ENCODE data around the gene MYCBPAP.

The MYCBPAP gene

DNA sequence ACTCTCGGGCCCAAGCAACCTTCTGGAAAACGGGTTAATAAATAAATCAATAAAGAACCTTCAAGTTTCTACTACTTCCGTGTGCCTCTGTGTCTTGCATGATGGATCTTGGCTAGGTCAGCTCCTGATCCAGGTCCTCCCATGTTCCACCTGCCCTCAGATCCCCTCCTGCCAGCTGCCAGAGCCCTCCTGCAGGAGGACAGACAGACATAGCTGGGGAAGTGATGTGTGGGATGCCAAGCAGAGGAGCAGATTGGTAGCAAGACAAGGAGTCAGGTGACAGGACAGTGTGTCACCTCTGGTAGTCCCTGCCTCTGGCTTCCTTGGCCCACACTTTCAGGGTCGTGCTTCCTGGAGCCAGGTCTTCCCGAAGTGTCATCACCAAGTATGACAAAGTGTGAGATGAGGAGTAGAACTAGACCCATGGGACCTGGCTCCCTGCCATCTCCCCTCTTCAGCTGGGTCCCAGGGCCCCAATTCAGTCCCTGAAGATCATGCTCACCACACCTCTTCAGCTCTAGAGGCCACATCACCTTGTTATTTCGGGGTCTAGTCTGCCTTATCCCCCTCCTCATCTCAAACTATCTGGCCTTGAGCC is 23.3 kb downstream of the MYCBPAP start:
- DNase-seq = no peak
- in situ Hi-C loops (cut with MboI; ENCODE audit: low pct_unique_long_range_greater_than_20kb, low sequenced_read_pairs) = no loop called here

DNA sequence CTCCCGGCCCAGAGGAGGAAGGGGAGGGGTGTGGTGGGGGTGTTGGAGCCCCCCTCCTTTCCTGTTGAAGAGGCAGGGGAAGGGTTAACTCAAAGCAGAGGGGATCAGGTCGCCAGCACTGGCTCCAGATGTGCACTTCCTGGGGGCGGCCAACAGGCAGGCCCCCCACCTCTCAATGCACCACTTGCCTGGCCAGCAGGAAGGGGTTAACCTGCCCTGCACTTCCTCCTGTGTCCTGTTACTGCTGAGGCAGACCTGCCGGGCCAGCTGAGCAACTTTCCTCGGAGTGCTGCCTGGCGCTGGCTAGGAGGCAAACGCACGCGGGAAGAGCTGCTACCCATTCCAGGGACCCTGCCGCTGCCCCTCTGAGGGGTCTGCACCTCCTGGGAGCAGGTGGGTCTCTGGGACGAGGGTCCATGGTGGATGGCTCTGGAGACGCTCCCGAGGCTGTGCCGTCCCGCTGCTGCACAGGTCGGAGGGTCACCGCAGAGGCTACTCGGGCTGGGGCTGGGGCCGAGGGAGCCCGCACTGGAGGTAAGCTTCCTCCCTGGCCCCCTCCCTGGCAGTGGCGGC is 24.3 kb downstream of the MYCBPAP start, which contains the start of gene EPN3:
TSS of gene EPN3 (plus strand) at position 284 of the 573 bp plus-strand sequence. CDS start 3,822 bp downstream, outside the sequence.
- in situ Hi-C loops (cut with MboI; ENCODE audit: low pct_unique_long_range_greater_than_20kb, low sequenced_read_pairs) = no loop called here
- no peak for DNase-seq

DNA sequence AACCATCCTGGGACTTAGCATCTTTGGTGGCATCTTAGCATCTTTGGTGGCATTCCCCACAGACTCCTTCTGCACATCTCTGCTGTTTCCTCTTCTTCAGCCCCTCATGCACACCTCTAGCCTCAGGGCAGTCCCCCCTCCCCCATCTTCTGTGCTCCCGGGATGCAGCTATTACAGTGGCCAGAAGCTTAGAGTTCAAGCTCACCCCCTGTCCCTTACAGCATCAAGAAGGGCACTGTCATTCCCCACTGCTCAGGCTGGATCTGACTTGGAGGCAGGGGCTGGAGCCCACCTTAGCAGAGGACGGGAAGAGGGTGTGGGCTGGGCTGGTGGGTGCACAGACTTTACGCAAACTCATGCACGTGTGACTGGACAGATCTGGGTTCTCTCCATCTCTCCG is 24.9 kb downstream of the MYCBPAP start:
- DNase-seq = no peak
- in situ Hi-C loops (cut with MboI; ENCODE audit: low pct_unique_long_range_greater_than_20kb, low sequenced_read_pairs) = no loop called here

DNA sequence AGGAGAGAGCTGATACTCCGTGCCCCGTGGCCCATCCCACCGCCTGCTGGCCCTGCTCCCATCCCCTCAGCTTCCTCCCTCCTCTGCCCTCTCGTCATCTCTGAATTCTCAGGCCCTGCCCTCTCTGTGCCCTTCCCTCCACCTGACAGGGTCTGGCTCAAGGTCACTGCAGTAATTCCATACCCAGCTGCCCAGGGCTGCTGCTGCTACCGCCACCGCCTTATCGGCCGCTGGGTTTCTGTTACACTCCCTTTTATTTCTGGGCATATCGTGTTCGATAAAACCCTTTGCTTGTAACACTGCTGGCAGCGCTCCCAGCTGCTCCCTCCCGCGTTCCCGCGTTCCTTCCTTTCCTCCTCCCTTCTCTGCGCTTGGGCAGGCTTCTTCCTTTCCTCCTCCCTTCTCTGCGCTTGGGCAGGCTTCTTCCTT is 25.5 kb downstream of the MYCBPAP start:
- DNase-seq = no peak
- in situ Hi-C loops (cut with MboI; ENCODE audit: low pct_unique_long_range_greater_than_20kb, low sequenced_read_pairs) = no loop called here

DNA sequence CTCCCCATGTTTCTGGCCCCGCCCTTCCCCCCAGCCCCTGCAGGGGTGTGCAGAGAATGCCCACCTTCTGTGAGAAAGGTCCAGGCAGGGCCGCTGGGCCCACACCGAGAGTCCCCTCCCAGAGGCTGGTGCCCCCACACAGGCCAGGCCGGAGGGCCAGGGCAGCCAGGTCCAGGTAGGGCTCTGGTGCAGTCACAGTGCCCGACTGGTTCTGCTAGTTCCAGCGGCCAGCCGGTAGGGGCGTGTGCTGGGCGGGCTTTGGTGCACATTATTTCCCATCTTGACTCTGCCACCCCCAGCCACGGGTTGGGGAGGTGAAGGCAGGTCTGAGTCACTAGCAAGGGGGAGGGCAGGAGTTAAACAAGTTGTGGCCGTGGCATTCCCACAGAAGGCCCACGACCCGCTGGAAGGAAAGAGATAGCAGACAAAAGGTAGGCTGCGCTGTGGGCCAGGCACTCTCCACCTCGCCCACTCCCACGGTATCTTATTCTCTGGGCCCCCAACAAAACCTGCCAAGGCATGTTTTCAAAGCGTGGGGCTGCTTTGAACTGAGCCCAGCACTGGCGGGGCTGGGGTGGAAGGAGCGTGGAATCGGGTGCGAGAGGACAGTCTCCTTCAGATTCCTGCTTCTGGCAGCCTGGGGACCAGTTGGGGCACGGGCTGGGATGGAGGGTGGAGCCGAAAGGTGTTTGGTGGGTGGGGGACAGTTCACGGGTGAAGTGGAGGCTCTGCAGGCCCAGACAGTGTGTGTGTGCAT is 26.2 kb downstream of the MYCBPAP start:
- DNase-seq = no peak

DNA sequence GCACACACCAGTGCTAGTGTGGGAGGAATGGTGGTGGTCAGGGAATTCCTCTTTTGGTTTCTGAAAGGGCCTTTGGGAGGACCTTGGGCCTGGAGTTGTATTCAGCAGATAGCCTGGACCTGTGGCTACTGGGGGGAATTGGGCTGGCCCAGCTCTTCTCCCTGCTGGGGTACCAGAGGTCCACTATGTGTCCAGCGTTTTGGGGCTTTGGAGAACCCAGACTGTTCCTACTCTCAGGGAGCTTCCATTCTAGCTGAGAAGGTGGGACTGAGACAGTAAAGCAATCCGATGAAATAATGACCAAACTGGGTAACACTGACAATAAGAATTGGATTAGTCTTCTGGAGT is 26.7 kb downstream of the MYCBPAP start:
- in situ Hi-C loops (cut with MboI; ENCODE audit: low pct_unique_long_range_greater_than_20kb, low sequenced_read_pairs) = no loop called here
- no peak for DNase-seq

More for the DNA sequence above, 26.2 kb downstream of the MYCBPAP start:
- in situ Hi-C loops (cut with MboI; ENCODE audit: low pct_unique_long_range_greater_than_20kb, low sequenced_read_pairs) = no loop called here

DNA sequence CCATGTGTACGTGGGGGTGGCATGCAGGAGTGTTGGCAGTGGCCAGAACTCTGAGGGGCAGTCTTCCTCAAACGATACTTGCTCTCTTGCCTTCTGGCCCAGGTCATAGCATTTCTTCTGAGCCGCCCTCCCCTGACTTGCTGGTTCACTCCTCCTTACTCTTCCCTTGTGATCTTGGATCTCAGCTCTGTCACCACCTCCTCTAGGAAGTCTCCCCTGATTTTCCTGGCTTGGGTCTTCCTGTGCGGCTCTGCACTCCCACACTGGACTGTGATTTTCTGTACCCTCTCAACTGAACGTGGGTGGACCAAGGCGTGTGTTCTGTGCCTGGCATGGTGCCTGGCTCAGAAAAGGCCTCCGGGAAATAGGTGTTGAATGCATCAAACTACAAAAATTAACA is 27.2 kb downstream of the MYCBPAP start:
- DNase-seq = no peak
- in situ Hi-C loops (cut with MboI; ENCODE audit: low pct_unique_long_range_greater_than_20kb, low sequenced_read_pairs) = no loop called here

DNA sequence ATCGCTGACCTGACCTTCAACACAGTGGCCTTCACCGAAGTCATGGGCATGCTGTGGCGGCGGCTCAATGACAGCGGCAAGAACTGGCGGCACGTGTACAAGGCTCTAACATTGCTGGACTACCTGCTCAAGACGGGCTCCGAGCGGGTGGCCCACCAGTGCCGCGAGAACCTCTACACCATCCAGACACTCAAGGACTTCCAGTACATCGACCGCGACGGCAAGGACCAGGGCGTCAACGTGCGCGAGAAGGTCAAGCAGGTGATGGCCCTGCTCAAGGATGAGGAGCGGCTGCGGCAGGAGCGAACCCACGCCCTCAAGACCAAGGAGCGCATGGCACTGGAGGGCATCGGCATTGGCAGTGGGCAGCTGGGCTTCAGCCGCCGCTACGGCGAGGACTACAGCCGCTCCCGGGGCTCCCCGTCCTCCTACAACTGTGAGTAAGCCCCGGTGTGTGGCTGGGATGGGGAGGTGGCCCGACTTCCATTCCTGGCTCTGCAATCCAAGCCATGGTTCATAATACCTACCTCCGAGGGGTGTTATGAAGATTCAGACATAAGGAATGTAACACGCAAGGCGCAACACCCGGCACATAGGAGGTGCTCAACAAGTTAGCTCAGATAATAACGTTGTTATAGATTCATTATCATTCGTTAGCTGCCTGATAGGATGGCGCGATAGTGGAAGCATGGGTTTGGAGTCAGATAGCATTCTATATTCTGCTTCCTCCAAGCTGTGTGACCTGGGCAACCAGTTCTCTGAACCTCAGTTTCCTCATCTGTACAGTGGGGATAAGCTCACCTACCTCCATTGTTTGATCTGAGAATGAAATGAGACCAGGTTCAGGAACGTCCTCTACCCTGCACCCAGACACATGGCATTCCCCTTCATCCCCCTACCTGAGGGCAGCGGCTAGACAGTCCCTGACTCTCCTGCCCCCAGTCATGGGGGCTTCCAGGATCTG is 28.7 kb downstream of the MYCBPAP start:
- no peak for DNase-seq
- in situ Hi-C loops (cut with MboI; ENCODE audit: low pct_unique_long_range_greater_than_20kb, low sequenced_read_pairs) = no loop called here

DNA sequence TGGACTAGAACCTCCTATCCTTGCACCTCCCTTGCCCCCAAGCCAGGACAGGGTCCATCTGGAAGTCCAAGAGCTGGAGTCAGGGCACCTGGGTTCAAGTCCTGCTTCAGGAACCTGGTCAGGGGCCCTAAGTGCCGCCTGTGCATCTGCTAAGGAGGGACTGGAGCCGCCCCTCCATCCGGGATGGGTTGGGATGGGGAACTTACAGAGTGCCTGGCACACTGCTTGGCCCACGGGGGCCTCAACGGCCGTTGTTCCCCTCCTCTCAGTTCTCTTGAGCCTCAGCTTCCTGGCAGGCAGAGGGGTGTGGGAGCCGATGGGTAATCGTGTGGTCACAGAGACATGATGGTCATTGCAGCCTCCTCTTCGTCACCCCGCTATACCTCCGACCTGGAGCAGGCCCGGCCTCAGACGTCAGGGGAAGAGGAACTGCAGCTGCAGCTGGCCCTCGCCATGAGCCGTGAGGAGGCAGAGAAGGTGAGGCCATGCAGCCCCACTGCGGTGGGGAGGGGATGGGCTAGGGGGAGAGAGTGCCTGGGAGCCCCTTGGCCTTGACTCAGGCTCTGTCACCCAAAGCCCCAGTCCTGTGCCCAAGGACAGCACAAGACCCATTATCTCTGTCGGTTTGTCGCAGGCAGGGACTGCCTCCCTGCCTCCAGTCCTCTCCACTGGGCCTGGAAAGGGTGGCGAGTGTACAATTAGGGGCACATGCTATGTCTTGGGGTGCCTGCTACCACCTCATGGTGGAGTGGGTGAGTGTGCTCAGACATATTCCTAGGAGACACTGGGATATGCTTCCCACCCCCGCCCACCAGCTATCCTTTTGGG is 29.7 kb downstream of the MYCBPAP start:
- no peak for DNase-seq
- in situ Hi-C loops (cut with MboI; ENCODE audit: low pct_unique_long_range_greater_than_20kb, low sequenced_read_pairs) = no loop called here

DNA sequence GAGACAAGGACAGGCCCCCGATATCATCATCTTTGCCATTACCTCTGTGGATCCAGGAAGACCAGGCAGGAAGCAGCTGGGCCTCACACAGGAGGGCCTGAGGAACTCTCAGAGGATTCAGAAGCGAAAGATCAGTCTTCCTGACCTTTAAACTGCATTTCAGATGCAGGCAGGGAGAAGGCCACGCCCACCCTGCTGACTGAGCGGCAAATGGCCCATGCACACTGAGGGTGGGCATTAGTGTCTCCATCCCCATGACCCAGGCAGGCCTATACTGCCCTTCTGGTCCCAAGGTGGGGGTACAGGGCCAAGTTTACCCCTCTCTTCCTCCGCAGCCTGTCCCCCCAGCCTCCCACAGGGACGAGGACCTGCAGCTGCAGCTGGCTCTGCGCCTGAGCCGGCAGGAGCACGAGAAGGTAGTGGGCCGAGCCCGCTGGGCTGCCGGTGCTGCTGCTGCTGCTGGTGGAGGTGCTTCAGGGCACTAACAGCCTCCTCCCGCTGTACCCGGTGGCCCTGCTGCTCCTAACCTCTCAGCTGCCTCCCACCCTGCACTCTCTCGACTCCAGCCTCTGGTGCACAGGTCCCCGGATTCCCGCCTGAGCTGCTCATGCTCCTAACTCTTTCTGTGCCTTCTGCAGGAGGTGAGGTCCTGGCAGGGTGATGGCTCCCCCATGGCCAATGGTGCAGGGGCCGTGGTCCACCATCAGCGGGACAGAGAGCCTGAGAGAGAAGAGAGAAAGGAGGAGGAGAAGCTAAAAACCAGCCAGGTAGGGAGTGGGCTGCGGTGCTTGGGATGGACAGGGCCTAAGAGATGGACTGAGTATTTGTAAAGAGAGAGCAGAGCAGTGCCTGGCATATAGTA is 30.5 kb downstream of the MYCBPAP start:
- no peak for DNase-seq
- in situ Hi-C loops (cut with MboI; ENCODE audit: low pct_unique_long_range_greater_than_20kb, low sequenced_read_pairs) = no loop called here

DNA sequence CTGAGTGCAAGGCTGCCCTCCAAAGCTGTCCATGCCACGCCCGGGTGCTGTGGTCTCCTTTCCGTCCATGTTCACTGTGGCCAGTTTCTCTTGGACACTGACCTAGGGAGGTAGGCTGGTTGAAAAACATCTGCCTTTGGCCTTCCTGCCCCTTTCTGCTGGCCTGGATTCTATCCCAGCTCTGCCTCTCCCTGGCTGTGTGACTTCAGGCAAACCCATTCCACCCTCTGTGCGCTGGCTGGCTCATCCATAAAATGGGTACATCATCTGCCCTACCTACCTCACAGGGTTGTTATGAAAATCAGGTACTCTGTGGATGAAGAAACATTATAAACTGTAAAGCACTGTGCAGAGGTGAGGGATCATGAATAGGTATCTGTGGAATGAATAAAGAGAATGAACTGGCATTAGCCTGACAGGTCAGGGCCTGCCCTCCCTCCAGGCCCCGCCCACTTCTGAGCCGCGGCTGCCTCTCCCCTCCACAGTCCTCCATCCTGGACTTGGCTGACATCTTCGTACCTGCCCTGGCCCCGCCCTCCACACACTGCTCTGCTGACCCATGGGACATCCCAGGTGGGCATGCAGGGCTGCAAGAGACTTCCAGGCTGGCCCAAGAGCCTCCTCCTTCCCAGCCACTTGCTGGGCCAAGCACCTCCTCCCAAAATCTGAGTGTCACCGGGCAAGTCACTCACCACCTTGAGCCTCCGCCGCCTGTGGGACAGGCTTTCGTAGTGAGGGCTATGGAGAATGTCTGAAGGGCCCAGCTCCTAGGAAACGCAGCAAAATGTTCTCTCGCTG is 31.7 kb downstream of the MYCBPAP start:
- DNase-seq = no peak
- in situ Hi-C loops (cut with MboI; ENCODE audit: low pct_unique_long_range_greater_than_20kb, low sequenced_read_pairs) = no loop called here

DNA sequence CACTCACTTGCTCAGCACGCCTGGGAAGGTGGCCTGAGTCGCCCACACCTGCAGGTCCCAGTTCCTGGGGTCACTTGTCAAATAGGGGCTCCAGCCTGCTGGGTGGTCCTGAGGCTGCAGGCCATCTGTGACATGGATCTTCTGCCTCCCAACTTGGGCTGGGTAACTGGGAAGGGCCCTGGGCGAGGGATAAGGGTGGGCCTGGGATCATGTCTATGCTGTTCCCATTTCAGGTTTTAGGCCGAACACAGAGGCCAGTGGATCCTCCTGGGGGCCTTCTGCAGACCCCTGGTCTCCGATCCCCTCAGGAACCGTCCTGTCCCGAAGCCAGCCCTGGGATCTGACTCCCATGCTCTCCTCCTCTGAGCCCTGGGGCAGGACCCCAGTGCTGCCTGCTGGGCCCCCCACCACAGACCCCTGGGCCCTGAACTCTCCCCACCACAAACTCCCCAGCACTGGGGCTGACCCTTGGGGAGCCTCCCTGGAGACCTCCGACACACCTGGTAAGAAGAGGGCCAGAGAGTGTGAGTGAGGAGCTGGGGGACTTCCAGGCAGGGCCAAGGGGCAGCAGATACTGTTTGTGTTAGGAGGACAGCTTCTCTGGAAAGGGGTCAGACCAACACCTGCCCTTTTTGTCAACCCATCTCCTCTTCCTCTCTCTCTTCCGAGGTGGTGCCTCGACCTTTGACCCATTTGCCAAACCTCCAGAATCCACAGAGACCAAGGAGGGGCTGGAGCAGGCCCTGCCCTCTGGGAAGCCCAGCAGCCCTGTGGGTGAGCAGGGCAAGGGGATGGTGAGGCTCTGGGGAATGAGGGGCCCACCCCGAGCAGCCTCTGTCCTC is 32.5 kb downstream of the MYCBPAP start:
- no peak for DNase-seq
- in situ Hi-C loops (cut with MboI; ENCODE audit: low pct_unique_long_range_greater_than_20kb, low sequenced_read_pairs) = no loop called here

DNA sequence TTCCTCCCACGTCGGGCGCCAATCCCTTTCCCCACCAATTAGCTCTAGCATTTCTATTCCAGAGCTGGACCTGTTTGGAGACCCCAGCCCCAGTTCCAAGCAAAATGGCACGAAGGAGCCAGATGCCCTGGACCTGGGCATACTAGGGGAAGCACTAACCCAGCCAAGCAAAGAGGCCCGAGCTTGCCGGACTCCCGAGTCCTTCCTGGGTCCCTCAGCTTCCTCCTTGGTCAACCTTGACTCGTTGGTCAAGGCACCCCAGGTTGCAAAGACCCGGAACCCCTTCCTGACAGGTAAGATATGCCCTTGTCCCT is 33.1 kb downstream of the MYCBPAP start:
- in situ Hi-C loops (cut with MboI; ENCODE audit: low pct_unique_long_range_greater_than_20kb, low sequenced_read_pairs) = no loop called here

DNA sequence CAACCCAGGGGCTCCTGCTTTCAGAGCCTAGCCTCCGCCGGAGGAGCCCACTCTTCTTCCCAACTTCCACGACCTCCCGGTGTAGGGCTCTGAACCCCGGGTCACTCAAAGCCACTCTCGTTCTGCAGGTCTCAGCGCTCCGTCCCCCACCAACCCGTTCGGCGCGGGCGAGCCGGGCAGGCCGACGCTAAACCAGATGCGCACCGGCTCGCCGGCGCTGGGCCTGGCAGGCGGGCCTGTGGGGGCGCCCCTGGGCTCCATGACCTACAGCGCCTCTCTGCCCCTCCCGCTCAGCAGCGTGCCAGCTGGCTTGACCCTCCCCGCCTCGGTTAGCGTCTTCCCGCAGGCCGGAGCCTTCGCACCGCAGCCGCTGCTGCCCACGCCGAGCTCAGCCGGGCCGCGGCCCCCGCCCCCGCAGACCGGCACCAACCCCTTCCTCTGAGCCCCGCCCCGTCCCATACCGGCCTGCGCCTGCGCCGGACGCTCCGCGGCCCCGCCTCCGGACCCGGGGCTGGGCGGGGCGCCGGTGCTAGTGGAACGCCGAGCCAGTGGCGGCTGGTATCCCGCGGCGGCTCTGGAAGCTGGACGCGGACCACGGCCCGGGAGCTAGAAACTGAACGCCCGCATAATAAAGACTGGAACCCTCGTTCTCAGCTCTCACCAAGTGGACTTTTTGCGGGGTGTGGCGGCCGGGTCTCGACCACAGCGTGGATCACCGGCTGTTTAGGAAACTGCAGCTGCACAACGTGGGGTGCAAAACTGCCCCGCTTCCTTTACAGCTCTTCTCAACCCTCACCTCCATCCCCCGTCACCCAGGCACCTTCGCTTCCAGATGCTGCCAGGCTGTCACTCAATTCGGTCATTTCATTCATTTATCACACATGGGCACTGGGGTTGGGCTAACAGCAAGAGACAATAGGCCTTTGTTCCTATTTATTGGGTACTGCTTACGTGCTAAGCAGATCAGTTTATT is 33.8 kb downstream of the MYCBPAP start:
- in situ Hi-C loops (cut with MboI; ENCODE audit: low pct_unique_long_range_greater_than_20kb, low sequenced_read_pairs) = no loop called here
- DNase-seq = peak; percentile 82

More for the DNA sequence above, 33.1 kb downstream of the MYCBPAP start:
- no peak for DNase-seq

Measured in KBM-7 (cell line).